HEK293T (cell line): ENCODE measurements around the gene ERG.

Experiments used
- FOXM1 ChIP-seq: fragments of 450-650 bp; IDR thresholded peaks from 2 replicates; pipeline ENCODE4 v1.6.1; 2017; ENCODE audit warnings: mild to moderate bottlenecking, borderline replicate concordance
- SP1 ChIP-seq: fragments of 450-650 bp; IDR thresholded peaks from 2 replicates; pipeline ENCODE4 v1.6.1; 2017

DNA sequence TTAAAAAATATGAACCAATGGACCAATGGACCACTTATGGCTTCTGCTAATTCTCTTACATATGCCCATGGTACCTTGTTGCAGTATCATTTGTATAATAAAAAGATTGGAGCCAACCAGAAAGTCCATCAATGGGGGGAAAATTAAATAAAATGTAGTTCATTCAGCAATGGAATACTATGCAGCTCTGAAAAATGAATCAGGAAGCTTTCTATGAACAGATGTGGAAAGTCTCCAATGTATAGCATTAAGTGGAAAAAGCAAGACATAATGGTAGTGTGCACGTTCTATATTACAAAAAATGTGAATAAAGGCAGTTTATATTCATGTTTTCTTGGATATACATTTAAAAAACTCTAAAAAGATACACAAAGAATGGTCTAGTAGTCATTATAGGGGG, 140.2 kb downstream of the ERG start:
- TF ChIP-seq FOXM1 = no peak
- no peak for TF ChIP-seq SP1
